ENCODE measurements around the gene COMMD1. TPM values are rescaled to one million over a fixed set of nuclear protein-coding genes. Genes with fewer than 3 reads are reported as not detected.

The COMMD1 gene
- total RNA-seq, 4 donors from 2014 or later = 8.5 to 80.7 (median 48.2) TPM

DNA sequence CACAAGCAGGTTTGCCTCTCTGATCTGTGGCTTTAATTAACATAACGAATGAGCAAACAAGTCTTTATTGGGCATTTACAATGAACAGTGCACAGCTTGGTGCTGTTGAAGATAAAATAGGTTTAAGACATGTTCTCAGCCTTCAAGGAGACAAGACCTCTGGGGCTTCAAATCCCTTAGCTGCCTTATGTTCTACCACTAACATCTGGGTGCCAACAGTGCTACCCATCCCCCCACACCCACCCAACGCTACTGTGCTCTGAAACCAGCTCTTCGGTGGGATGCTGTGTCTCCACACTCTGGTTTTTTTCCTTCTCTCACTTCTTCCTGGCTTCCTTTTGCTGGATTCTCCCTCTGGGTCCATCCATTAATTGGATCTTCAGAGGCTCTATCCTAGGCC is 276.4 kb downstream of the COMMD1 start:
- Histone ChIP-seq H3K4me1 (no peaks in the 10 kb centered on the region), H3K27me3 (no peaks in the 10 kb centered on the region), H3K9me3 (no peaks in the 10 kb centered on the region), H3K27ac (no peak overlapping the region), H3K36me3 (no peaks in the 10 kb centered on the region), H3K4me3 (no peak overlapping the region)
- TF ChIP-seq POLR2A (IDR thresholded peaks at IDR 0.05) = no peak
- TF ChIP-seq, protein P1, sequence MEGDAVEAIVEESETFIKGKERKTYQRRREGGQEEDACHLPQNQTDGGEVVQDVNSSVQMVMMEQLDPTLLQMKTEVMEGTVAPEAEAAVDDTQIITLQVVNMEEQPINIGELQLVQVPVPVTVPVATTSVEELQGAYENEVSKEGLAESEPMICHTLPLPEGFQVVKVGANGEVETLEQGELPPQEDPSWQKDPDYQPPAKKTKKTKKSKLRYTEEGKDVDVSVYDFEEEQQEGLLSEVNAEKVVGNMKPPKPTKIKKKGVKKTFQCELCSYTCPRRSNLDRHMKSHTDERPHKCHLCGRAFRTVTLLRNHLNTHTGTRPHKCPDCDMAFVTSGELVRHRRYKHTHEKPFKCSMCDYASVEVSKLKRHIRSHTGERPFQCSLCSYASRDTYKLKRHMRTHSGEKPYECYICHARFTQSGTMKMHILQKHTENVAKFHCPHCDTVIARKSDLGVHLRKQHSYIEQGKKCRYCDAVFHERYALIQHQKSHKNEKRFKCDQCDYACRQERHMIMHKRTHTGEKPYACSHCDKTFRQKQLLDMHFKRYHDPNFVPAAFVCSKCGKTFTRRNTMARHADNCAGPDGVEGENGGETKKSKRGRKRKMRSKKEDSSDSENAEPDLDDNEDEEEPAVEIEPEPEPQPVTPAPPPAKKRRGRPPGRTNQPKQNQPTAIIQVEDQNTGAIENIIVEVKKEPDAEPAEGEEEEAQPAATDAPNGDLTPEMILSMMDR (IDR thresholded peaks at IDR 0.05) = no peak
- intact Hi-C loops (cut with DNase I; ENCODE audit: low total_unique reads) = no loop called here
- DNase-seq = no peak

DNA sequence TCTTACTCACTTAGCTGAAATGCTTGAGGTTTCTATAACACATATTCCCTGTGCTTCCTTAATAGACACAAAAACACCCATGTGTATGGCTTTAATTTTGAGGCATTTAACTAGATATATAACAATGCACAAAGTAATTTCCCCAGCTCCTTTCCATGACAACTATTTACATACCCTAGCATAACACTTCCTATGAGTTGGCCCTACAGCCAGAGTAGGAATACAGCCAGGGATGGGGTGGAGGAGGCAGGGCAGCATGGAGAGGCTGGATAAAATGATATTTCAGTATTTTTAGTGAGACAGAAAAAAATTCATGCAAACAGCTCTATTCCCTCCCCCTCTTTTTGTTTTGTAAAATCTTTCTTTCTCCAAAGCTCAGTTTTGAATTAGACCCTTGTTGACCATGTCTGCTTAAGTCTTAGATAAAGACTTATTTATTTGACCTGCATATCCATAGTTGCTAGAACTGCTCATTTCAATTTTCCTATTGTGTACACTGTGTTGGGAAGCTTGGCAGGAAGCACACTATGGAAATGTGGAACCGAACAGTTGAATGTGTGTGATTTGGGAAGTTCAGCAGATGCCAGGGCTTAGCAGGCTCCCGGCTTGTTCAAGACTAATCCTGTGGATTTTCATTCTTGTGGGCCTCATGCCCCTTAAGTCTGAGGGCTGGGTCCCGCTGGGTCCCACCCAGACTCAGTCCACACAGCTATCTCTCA is 279.2 kb downstream of the COMMD1 start:
- Histone ChIP-seq H3K27me3 (no peaks in the 10 kb centered on the region), H3K9me3 (no peaks in the 10 kb centered on the region), H3K4me3 (no peak overlapping the region), H3K4me1 (no peaks in the 10 kb centered on the region), H3K36me3 (no peaks in the 10 kb centered on the region), H3K27ac (no peak overlapping the region)
- intact Hi-C loops (cut with DNase I; ENCODE audit: low total_unique reads) = no loop called here
- DNase-seq = no peak
- TF ChIP-seq, protein P1 (IDR thresholded peaks at IDR 0.05) = no peak
- no peak for TF ChIP-seq POLR2A (IDR thresholded peaks at IDR 0.05)

Small RNA genes within 50 kb of the gene (small RNA-seq; reads per million reads assigned to genes)
- gene RF00019 = not detected

Other genes with a start within 250 kb of the COMMD1 start
- 10 to 100 TPM in 2 of 4 donors, 1 to 10 TPM in 1, under 1 TPM in 1; 0.88 to 69.7 (median 12.5) TPM for gene FAM161A, start 51.6 kb upstream of the COMMD1 start, total RNA-seq
- gene CCT4, start 17.0 kb upstream of the COMMD1 start, total RNA-seq = 100 to 1,000 TPM in 2 of 4 donors, 10 to 100 TPM in 2; 88.4 to 151 (median 120) TPM

Data from uterus (tissue), 4 donors.